Parietal lobe (tissue), 1 donor: Measurements from ENCODE around the gene LARP6. TPM values are rescaled to one million over a fixed set of nuclear protein-coding genes. Genes with fewer than 3 reads are reported as not detected.

Source experiments
- total RNA-seq: library from RNA; depleted of rRNA; stranded (reverse); fragments of >200 nt; gene quantifications from one replicate; pipeline ENCODE4 v1.2.3, GENCODE V29; 2014

The LARP6 gene
- 17.5 TPM for total RNA-seq

GRCh38 chr15:70853973-70854665 is at the start of gene LARP6:
Gene LARP6 (minus strand): TSS chr15:70854157. CDS start chr15:70854088, 69 bp downstream.

GRCh38 chr15:70892002-70892911 is 38.3 kb upstream of the LARP6 start, which contains the start of the genes LRRC49 and THAP10:
Gene LRRC49 (plus strand): TSS chr15:70892826. CDS start chr15:70892895, 69 bp downstream.
Gene THAP10 (minus strand): TSS chr15:70892433. CDS start chr15:70892272, 161 bp downstream.

Other genes with a start within 250 kb of the LARP6 start
- gene UACA, start 90.6 kb downstream of the LARP6 start, total RNA-seq = 113 TPM
- gene THAP10, start 38.3 kb upstream of the LARP6 start, total RNA-seq = 4.1 TPM
- 201 TPM for gene LRRC49, start 38.7 kb upstream of the LARP6 start, total RNA-seq